OCI-LY3 (cell line): Measurements from ENCODE around the gene GDAP2.

Source experiments
- EZH2phosphoT487 ChIP-seq: fragments of 200-600 bp; shearing (Covaris generic); IDR thresholded peaks from 2 replicates; pipeline ENCODE4 v1.6.1; 2018; ENCODE audit warnings: antibody characterized with exemption, mixed run types, low read depth
- TF ChIP-seq, protein P1 (sequence below): fragments of 200-600, 300-600 bp; sonication (generic); IDR thresholded peaks from 2 replicates; pipeline ENCODE4 v1.5.1; 2014; ENCODE audit warnings: antibody characterized with exemption, low read length, low read depth

DNA sequence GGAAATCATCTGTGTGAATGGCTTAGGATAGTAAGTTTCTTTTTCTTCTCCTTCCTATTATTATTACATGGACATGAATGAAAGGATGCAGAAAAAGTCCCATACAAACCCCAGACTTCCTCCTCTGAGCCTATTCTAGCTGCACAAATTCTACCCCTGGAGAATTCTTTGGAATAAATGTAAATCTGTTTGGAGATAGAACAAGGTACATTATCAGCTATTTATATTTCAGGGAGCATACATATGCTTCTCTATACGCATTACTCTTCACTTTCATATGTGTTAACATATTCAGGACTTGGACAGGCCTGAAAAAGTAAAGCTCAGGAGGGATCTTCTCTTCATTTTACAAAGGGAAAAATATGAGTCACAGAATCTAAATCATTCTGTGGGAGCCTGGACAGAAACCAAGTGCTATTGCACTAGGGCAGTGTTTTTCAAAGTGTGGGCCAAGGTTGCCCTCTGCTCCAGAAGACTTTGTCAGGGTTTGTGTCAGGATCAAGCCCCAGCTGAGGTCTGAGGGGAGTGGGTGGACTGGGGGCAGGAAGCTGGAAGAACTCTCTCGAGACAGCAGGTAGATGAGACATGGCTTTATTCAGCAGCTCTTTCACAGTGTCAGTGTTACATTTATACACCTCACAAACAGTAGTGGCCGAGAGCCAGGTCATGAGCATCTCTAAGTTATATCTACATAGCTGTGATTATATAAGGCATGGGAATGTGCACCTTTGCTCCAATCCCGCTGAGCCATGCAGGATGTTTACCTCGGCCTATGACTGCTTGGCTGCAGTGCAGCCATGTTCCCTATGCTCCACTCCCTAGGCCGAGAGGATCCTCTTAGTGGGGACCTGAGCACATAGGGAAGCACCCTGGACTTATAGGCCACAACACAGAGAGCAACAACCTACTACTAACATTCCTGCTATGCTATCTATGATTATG, 114.3 kb downstream of the GDAP2 start:
- TF ChIP-seq, protein P1, sequence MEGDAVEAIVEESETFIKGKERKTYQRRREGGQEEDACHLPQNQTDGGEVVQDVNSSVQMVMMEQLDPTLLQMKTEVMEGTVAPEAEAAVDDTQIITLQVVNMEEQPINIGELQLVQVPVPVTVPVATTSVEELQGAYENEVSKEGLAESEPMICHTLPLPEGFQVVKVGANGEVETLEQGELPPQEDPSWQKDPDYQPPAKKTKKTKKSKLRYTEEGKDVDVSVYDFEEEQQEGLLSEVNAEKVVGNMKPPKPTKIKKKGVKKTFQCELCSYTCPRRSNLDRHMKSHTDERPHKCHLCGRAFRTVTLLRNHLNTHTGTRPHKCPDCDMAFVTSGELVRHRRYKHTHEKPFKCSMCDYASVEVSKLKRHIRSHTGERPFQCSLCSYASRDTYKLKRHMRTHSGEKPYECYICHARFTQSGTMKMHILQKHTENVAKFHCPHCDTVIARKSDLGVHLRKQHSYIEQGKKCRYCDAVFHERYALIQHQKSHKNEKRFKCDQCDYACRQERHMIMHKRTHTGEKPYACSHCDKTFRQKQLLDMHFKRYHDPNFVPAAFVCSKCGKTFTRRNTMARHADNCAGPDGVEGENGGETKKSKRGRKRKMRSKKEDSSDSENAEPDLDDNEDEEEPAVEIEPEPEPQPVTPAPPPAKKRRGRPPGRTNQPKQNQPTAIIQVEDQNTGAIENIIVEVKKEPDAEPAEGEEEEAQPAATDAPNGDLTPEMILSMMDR, result no peak
- no peak for TF ChIP-seq EZH2phosphoT487
